ENCODE data around the gene MMP24.

DNA sequence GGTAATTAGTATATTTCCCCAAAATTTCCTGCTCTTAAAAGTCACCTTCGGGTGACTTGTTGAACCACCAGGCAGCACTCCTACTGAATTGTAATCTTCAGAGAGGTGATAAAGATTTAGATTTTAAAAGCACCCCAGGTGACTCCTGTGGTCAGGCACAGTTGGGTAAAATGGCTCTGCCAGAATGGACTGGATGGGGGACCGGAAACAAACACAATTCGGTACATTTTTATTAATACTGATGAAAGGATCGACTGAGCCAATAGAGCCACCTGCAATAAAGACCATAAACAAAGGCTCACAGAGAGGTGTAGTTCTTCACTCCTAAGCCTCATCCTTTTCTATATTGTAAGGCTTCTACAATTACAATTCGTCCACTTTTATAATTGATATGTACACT is 85.3 kb downstream of the MMP24 start:
- TF ChIP-seq EZH2phosphoT487 (IDR thresholded peaks at IDR 0.05): no peak
- TF ChIP-seq, protein P1, sequence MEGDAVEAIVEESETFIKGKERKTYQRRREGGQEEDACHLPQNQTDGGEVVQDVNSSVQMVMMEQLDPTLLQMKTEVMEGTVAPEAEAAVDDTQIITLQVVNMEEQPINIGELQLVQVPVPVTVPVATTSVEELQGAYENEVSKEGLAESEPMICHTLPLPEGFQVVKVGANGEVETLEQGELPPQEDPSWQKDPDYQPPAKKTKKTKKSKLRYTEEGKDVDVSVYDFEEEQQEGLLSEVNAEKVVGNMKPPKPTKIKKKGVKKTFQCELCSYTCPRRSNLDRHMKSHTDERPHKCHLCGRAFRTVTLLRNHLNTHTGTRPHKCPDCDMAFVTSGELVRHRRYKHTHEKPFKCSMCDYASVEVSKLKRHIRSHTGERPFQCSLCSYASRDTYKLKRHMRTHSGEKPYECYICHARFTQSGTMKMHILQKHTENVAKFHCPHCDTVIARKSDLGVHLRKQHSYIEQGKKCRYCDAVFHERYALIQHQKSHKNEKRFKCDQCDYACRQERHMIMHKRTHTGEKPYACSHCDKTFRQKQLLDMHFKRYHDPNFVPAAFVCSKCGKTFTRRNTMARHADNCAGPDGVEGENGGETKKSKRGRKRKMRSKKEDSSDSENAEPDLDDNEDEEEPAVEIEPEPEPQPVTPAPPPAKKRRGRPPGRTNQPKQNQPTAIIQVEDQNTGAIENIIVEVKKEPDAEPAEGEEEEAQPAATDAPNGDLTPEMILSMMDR (IDR thresholded peaks at IDR 0.05): no peak

Data from neural progenitor cell (in vitro differentiated cells).